D721Med (cell line): ENCODE data around the gene ZNF311.

Experiments
- DNase-seq: peaks from one replicate; pipeline ENCODE4 v3.0.0; 2011; ENCODE audit warnings: low spot score; ENCODE audit not compliant: insufficient read length
- FAIRE-seq: peaks from 2 replicates; lab custom pipeline; 2011; peaks lifted over from hg19 to GRCh38; lab: Jason Lieb, UNC
- TF ChIP-seq, protein P1 (sequence below): IDR thresholded peaks from 2 replicates; pipeline ENCODE4 v1.5.1; 2012; ENCODE audit warnings: mild to moderate bottlenecking, control low read depth; ENCODE audit not compliant: insufficient read depth; ENCODE audit errors: missing control alignments

The ZNF311 gene

DNA sequence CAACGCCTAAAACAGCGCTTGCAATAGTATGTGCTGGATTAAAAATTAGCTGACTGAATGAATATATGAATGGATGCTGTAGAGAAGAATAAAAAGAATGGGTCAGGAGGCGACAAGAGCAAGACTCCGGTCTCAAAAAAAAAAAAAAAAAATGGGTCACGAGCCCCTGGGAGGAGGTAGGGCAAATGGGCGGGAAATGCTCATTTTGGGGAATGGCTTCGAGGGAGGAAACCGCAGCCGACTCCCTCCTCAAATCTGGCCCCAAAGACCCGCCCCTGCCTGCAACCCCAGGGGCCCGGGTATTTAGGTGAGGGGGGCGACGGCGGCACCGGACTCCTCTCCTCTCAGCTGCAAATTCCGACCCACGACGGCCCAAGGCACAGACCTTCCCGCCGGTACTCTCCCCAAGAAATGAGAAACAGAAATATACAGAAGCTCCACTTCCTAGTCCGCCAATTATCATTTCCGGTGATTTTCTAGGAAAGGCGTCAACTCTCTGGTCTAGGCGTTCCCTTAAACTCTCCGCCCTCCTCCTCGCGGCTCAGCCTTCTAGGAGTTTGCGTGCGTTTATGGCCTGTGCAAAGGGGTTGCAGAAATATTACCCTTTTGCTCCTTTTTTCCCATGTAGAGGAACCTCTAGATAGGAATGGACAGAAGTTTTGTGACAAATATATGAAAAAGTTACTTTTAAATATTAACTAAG, at the start of gene ZNF311:
TSS of gene ZNF311 (minus strand) at position 133 of the 703 bp plus-strand sequence. CDS start 1,361 bp downstream, outside the sequence.
- FAIRE-seq (no peak), DNase-seq (no peak)
- TF ChIP-seq, protein P1, sequence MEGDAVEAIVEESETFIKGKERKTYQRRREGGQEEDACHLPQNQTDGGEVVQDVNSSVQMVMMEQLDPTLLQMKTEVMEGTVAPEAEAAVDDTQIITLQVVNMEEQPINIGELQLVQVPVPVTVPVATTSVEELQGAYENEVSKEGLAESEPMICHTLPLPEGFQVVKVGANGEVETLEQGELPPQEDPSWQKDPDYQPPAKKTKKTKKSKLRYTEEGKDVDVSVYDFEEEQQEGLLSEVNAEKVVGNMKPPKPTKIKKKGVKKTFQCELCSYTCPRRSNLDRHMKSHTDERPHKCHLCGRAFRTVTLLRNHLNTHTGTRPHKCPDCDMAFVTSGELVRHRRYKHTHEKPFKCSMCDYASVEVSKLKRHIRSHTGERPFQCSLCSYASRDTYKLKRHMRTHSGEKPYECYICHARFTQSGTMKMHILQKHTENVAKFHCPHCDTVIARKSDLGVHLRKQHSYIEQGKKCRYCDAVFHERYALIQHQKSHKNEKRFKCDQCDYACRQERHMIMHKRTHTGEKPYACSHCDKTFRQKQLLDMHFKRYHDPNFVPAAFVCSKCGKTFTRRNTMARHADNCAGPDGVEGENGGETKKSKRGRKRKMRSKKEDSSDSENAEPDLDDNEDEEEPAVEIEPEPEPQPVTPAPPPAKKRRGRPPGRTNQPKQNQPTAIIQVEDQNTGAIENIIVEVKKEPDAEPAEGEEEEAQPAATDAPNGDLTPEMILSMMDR, result no peak

DNA sequence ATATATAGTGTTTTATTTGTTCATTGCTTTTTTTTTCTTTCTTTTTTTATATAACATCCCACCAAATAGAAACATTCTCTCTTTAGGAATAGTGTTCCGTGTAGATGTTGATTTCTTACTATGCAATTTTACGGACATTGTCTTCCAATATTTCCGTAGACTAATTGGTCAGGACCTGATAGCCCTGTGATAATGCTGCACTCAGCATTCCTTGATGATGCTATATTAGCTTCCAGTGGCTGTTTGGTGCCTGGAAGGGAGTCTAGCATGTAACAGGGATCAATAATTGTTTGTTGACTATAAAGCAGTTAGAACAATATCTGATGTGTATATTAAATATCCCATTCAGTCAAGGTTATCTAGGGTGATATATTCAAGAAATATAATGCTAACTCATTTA, 46.6 kb upstream of the ZNF311 start:
- no peak for DNase-seq

DNA sequence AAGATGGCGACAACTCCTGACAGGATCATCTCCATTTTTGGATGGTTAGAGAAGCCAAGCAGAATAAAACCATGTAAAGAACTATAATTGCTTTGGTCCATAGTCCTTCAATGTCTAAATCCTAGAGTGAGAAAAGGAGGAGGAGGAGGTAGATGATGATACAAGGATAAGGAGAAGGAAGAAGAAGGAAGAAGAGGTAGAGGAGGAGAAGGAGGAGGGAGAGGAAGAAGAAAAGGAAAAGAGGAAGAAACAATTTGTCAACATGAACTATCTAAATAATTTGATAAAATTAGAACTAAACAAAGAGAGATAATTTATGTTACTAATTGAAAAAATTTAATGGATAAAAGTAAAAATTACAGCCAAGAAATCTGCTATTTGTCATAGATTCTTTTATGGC, 40.0 kb upstream of the ZNF311 start, which contains the start of gene OR2W1:
TSS of gene OR2W1 (minus strand) at position 101 of the 400 bp plus-strand sequence. CDS start at position 101, 0 bp downstream.
- FAIRE-seq, result no peak

More for the DNA sequence above, 46.6 kb upstream of the ZNF311 start:
- no peak for FAIRE-seq
- TF ChIP-seq, protein P1, result no peak

DNA sequence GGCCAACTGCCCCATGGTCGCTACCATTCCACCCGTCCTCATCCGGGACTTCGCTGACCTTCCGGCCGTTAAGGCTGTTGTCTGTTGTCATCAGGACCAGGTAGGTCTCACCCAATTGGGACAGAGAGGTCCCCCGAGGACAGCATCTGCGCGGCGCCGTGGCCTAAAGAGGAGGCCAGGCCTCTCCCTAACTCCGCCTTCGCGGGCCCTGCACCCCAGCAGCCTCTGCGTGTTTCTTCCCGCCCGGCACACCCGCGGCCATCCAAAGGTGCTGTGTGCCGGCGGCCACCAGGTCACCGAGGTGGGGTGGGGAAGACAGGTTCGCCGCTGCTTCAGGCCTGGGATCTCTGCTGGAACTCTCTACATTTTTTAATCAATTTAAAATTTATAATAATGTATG, 30.8 kb upstream of the ZNF311 start:
- DNase-seq (no peak), FAIRE-seq (no peak)
- TF ChIP-seq, protein P1, result no peak

More for the DNA sequence above, 40.0 kb upstream of the ZNF311 start, which contains the start of gene OR2W1:
- DNase-seq, result no peak
- TF ChIP-seq, protein P1, result no peak

DNA sequence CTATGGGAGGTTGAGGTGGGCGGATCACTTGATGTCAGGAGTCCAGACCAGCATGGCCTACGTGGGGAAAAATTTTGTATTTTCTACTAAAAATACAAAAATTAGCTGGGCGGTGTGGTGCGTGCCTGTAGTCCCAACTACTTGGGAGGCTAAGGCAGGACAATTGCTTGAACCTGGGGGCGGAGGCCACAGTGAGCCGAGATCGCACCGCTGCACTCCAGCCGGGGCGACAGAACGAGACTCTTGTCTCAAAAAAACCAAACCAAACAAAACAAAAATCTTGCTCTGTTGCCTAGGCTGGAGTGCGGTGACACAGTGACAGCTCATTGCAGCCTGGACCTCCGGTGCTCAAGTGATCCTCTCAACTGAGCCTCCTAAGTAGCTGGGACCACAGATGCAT, 23.7 kb upstream of the ZNF311 start:
- no peak for FAIRE-seq
- DNase-seq, result no peak
- TF ChIP-seq, protein P1, result no peak

DNA sequence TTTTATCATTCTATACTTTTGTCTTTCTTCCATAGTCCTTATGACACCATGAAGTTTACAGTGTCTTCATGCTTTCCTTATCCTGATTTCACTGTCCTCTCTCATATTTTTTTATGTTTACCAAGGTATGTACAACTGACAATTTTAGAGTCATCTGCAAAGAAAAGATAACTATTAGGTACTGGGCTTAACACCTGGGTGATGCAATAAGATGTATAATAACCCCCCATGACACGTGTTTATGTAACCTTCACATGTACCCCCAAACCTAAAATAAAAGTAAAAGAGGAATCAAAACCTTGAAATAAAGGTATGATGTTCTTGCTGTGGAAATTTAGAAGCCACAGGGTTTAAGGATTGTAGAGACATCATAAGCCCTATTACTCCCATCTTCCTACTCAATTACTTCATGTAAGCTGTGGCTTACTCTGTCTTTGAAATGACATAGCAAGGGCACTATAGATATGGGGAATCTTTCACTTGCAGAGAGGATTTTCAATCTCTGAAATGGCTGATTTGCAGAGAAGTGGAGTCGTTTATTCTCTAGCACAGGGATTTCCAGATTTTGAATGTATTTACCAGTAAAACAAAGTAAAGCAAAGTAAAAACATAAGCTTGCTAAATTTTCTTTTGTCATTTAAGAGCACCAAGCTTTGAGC, 20.9 kb upstream of the ZNF311 start:
- TF ChIP-seq, protein P1, result no peak
- FAIRE-seq (no peak), DNase-seq (no peak)
